NCI-H524 (cell line): Measurements from ENCODE around the gene PEX26.
A peak's percentile ranks its signal among the peaks of the same experiment; 100 is the strongest.
"Not testable (repeated sequence)": the region's sequence is repeated elsewhere in the genome, so short reads cannot be mapped to it uniquely, and the experiment has no call there.

Source experiments
- DNase-seq, 2 experiments: peaks; one replicate each; lab custom pipeline; 2025; lab: John Stamatoyannopoulos, UW

Gene PEX26

DNA sequence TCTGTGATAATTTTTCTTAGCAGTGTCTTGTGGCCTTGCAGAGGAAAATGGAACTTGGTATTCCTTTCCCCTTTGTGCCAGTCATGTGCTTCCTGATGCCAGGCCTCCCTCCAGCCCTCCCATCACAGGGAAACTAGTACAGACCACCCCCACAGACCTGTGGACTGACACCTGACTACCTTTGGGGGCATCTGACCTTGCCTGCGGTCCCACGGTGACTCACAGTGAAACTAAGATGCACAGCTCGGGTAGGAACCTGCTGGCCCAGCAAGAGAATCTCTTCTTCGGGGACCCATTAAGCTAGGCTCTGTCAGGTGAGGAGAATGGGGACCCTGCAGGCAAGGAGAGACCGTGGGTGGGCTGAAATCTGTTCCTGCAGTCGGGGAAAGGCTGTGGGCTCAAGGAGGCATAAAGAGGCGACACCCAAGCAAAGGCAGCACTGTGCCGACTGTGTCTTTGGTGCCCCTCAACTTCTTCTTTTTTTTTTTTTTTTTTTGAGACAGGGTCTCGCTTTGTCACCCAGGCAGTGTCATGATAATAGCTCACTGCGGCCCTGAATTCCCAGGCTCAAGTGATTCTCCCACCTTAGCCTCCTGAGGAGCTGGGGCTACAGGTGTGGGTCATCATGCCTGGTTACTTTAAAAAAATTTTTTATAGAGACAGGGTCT, 20.8 kb upstream of the PEX26 start:
- no peak for DNase-seq

DNA sequence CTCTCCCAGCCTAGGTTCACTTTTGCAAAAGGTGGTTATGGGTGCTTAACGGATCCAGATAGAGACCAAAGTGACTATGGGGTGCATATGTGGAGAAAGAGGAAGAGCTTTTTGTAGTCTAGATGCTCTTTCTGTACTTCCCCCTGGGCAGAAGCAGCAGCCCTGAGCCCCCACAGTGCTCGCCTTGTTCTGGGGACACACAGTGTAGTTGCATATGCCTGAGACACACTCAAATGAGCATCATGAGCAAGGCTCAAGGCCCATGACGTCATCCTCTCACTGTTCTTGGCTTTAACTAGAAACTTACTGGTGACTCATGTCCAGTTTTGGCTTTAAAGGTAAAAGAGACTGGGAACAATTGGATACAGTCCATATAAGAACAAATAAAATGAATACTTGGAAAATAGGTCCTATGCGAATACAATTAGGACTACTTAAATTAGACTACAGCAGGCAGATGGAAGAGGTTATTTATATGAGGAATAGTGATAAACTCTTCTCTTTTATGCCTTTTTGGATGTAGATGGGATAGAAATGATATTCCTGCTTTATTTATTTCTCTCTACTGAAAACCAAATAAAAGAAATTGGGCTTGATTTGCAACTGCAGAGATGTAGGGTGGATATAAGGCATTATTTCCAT, 20.1 kb upstream of the PEX26 start:
- DNase-seq = no peak

- no peak for DNase-seq
Observed at GRCh38 chr22:18058371-18059093, 19.3 kb upstream of the PEX26 start.

GRCh38 chr22:18059094-18059417, 18.7 kb upstream of the PEX26 start:
- no peak for DNase-seq

GRCh38 chr22:18059473-18059872, 18.3 kb upstream of the PEX26 start:
- DNase-seq = no peak

- DNase-seq = no peak
Observed at GRCh38 chr22:18059991-18060390, 17.8 kb upstream of the PEX26 start.

DNA sequence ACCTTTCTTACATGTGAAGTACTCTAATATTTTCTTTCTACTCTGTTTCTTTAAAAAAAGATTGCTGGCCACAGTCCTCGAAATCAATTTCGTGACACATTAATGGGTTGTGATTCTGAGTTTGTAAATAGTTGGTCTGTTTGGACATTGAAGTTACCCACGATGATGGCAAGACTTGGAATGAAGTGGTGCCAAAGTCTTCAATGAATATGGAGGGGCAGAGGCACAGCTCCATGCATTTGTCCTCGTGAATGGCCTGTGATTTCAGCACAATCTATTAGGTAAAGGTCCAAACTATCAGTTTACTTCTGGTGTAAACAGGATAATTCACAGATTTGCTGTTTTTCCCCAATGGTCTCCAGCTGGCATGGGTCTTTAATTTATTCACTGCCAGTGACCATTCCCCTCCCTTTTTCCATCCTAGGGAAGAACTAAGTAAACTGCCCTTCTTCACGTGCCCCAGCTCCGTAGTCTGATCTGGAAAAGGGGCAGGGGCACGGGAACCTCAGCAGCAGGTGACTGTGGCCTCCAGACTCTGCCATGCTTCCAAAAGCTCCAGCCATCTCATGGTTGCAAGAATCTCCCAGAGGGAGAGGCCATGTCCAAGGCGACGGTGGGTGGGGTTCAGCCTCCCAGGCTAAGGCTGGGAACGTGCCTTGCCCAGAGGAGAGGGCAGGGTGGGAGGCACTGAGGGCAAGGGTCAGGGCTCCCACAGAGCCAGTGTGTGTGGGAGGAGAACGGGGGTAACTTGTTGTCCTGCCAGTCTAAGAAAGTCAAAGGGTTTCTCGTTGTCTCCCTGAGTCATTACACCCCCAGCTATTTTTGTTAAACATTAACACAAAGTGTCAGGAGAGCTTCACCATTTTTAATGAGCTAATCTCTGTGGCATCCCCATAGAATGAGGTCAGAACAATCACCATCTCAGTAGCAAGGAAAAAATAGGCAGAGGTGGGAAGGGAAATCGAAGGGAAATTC, 16.9 kb upstream of the PEX26 start:
- DNase-seq = no peak

- no peak for DNase-seq
Observed at GRCh38 chr22:18062421-18062820, 15.4 kb upstream of the PEX26 start.

DNA sequence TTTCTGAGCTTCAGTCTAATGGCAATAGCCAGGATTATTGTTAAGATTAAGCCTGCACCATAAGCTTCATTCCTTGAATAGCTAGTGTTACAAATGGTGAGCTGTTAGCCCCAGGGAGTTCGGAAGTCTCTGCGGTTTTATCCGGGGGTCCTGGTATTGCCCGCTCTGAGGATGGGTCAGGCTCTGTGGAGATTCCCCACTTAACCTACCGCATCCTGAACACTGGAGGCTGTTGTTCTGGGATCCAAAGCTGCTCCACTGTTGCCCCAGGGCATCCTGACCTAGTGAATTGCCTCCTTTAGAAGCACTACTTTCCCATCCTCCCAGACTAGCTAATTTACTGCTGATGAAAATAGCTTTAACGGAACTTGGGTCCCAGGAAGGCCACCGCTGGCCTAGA, 14.5 kb upstream of the PEX26 start:
- DNase-seq = no peak

- DNase-seq = not testable (repeated sequence)
Observed at GRCh38 chr22:18063715-18064114, 14.1 kb upstream of the PEX26 start.

DNA sequence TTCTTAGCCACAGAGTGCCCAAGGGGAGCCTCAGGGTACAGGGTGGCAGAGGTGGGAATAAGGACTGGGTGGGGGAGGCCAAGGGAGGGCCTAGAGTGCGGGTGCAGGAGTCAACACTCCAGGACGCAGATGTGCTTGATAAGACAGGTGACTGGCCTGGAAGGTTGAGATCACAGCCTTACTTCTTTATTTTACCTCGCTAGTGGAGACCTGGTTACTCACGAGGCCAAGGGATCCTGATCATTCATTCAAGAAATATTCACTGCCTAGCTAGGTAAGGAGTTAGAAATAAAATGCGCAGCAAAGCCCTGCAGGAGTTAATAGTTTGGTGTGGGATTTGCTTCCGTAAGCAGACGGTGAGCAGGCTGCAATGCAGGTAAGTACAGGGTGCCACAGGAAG, 13.2 kb upstream of the PEX26 start:
- DNase-seq = no peak

DNA sequence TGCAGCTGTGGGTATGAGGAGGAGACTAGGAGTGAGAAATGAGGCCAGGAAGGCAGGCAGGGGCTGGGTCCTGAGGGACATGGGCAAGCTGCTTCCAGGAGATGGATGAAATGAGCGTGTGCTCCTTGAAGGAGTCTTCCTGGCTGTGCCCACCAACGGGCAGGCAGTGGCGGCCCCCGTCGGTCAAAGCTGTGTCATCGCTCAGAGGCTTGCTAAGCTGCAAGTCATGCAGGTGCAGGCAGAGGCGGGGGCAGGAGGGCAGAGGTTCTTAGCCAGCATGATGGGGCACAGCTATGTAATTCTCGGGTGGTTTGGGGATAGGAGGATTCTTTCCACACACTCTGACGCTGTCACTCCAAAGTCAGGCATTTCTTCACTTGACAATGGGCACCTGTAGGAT, 12.5 kb upstream of the PEX26 start:
- peak in 1 of 2 experiments; percentile 61 for DNase-seq

GRCh38 chr22:18066181-18066859, 11.5 kb upstream of the PEX26 start:
- no peak for DNase-seq

DNA sequence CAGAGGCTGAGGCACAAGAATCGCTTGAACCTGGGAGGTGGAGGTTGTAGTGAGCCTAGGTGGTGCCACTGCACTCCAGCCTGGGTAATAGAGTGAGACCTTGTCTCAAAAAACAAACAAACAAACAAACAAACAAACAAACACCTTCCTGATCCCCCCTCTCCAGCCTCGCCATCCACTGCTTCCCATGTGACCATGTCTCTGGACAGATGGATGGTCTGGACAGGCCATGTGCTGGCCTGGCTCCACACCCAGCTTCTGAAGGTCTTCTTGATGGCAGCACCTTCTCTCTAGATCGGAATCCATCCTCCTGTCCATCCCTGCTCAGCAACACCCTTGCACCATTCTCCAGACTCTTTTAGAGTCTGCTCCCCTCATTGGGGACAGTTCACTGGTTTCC, 10.7 kb upstream of the PEX26 start:
- no peak for DNase-seq

DNA sequence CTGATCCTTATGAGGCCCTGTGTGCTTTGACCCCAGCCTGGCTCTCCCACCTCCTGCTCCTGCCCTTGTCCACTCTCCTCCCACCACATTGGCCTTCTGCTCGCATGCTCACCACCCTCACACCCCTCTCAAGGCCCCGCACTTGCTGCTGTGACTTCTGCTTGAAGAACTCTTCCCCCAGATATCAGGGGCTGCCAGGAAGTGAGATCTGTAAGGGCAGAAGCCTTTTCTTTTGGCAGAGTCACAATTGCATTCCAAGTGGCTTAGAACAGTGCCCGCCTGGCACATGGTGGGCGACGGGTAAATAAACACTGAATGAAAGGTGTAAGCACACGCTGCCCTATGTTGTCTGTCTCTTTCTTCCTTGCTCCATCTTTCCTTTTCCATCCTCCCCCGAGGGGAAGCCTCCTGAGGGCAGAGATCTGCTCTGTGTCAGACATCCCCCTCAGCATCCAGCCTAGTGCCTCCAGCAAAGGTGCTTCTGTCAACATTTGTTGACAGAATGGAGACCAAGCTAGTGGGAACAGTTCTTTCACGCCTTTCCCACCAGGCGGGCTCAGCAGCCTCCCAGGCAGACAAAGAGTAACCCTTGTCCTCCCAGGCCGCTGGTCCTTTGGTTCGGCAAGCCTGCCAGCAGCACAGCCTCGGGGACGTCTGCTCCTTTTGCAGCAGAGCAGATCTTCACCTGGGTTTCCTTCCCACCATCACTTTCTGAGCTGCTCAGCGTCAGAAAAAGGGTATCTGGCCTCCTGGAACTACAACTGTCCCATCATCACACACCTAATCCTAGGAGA, 10.0 kb upstream of the PEX26 start:
- no peak for DNase-seq

DNA sequence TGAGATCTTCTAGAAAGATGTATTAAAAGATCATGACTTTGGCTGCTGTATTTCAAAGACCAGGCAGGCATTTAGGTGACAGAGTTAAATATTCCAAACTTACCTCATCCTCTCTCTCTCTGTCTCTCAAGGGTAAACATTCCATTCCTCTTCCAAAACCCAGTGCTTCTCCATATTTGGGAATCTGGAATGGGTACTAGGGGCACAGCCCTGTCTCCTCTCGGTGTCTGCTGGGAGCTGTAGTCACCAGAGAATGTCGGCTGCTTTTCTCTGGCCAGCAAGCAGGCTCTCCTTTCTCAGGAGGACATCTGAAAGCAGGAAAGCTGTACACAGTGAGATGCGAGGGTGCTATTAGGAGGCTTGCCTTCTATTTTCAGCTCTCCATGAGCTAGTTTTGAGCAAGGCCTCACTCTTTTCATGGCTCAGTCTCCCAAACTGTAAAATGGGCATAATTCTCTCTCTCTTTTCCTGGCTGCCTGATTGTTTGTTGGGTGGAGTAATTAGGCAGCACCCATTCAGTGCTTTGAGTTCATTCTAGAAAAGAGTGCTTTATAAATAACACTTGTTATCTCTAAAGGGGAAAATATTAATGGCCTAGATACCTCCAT, 9.3 kb upstream of the PEX26 start:
- DNase-seq = no peak

GRCh38 chr22:18069041-18069440, 8.7 kb upstream of the PEX26 start:
- no peak for DNase-seq

- DNase-seq = no peak
Observed at GRCh38 chr22:18070041-18070440, 7.7 kb upstream of the PEX26 start.

DNA sequence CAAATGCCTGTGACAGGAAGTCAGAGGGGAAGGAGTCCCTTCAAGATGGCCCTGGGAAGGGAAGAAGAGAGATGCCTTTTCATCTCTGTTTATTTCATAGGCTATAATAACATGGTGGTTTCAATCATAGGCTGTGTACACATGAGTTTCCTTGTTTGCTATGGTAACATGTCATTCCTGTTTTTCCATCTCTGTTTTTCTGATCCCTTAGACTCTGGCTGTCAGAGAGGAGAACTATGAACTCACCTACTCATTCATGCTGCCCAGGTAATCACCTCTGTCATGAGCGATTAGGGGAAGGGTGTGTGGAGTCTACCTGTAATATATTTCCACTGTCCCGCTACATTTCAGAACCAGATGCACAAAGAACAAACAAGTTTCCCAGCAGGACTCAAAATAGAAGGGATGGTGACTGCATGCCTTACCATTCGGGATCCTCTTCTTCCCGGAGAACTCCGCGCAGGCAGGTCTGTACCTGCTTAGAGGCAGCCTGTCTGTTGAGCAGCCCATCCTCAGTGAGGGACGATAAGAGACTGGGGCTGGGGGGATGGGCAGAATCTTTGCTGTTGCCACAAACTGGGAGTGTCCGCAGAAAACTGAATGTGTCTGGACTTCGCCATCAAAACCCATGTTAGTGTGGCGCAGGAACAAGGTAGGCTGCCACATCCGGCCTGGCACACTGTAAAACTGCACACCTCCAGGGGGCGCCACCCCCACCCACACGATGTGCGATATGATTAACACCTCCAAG, 7.1 kb upstream of the PEX26 start:
- no peak for DNase-seq
